GM23338 (cell line): Measurements from ENCODE around the gene SCAMP5. TPM values are rescaled to one million over a fixed set of nuclear protein-coding genes. Genes with fewer than 3 reads are reported as not detected.

Experiments
- ATAC-seq: fragments of 200-7000 bp; cut with Tn5 transposase; 3 replicates; pipeline ENCODE4 v1.9.1; 2020
- DNase-seq: peaks from one replicate; pipeline ENCODE4 v3.0.0-alpha.2; 2015; ENCODE audit warnings: low spot score
- H2AFZ ChIP-seq: fragments of 200-600 bp; sonication (generic); 2 replicates; pipeline ENCODE4 v1.8.0; 2016; ENCODE audit warnings: antibody characterized with exemption, mild to moderate bottlenecking, moderate library complexity
- H3F3A ChIP-seq: fragments of 200-600 bp; sonication (generic); replicated peaks from 2 replicates; pipeline ENCODE4 v1.8.0; 2017; ENCODE audit warnings: antibody characterized with exemption, mixed run types, low read depth
- H3K27ac ChIP-seq: fragments of 200-600 bp; sonication (generic); 2 replicates; pipeline ENCODE4 v1.6.1; 2016; ENCODE audit warnings: low read depth
- H3K27me3 ChIP-seq: fragments of 200-600 bp; sonication (generic); 2 replicates; pipeline ENCODE4 v1.8.0; 2016; ENCODE audit warnings: mild to moderate bottlenecking, mixed run types, moderate library complexity; ENCODE audit not compliant: insufficient read depth
- H3K36me3 ChIP-seq: fragments of 200-600 bp; sonication (generic); 2 replicates; pipeline ENCODE4 v1.8.0; 2016; ENCODE audit warnings: mild to moderate bottlenecking; ENCODE audit not compliant: insufficient read depth
- H3K4me1 ChIP-seq: fragments of 200-600 bp; sonication (generic); 2 replicates; pipeline ENCODE4 v1.8.0; 2016; ENCODE audit warnings: mild to moderate bottlenecking, moderate library complexity; ENCODE audit not compliant: insufficient read depth
- H3K4me2 ChIP-seq: fragments of 200-600 bp; sonication (generic); 2 replicates; pipeline ENCODE4 v1.7.1; 2017; ENCODE audit warnings: mixed run types
- H3K4me3 ChIP-seq: fragments of 200-600 bp; sonication (generic); 2 replicates; pipeline ENCODE4 v1.6.1; 2016; ENCODE audit warnings: mixed run types
- H3K79me2 ChIP-seq: fragments of 200-600 bp; sonication (generic); replicated peaks from 2 replicates; pipeline ENCODE4 v1.8.0; 2017; ENCODE audit warnings: mild to moderate bottlenecking; ENCODE audit not compliant: insufficient read depth
- H3K9me2 ChIP-seq: fragments of 200-600 bp; sonication (generic); 2 replicates; pipeline ENCODE4 v1.8.0; 2017; ENCODE audit not compliant: insufficient read depth
- H4K20me1 ChIP-seq: fragments of 200-600 bp; sonication (generic); replicated peaks from 2 replicates; pipeline ENCODE4 v1.8.0; 2017; ENCODE audit warnings: mild to moderate bottlenecking; ENCODE audit not compliant: insufficient read depth
- H3K27ac Mint-ChIP-seq: 2 replicates; pipeline ENCODE4 v1.8.0; 2020; ENCODE audit warnings: inconsistent platforms, mild to moderate bottlenecking, moderate library complexity, mixed read lengths
- H3K27me3 Mint-ChIP-seq: 3 replicates; pipeline ENCODE4 v1.8.0; 2022; ENCODE audit warnings: low read depth, mild to moderate bottlenecking, moderate library complexity, mixed read lengths, inconsistent platforms; ENCODE audit not compliant: insufficient read depth, poor library complexity
- H3K36me3 Mint-ChIP-seq: 3 replicates; pipeline ENCODE4 v1.8.0; 2021; ENCODE audit warnings: low read depth, mild to moderate bottlenecking, inconsistent platforms, moderate library complexity, mixed read lengths
- H3K4me1 Mint-ChIP-seq: 3 replicates; pipeline ENCODE4 v1.8.0; 2020; ENCODE audit warnings: mild to moderate bottlenecking, inconsistent platforms, mixed read lengths
- H3K4me3 Mint-ChIP-seq: 3 replicates; pipeline ENCODE4 v1.8.0; 2021; ENCODE audit warnings: moderate library complexity, mild to moderate bottlenecking, inconsistent platforms, mixed read lengths
- H3K9me3 Mint-ChIP-seq: 3 replicates; pipeline ENCODE4 v1.8.0; 2020; ENCODE audit warnings: moderate library complexity, mild to moderate bottlenecking, inconsistent platforms, mixed read lengths
- POLR2AphosphoS5 ChIP-seq: IDR thresholded peaks from 2 replicates; pipeline ENCODE4 v1.6.1; 2016; ENCODE audit warnings: antibody characterized with exemption, low read depth
- ZNF331 ChIP-seq: fragments of 250-450 bp; sonication (Bioruptor Pico); IDR thresholded peaks from 2 replicates; pipeline ENCODE4 v1.5.0; 2020; ENCODE audit warnings: low read depth, mild to moderate bottlenecking, moderate library complexity
- polyA plus RNA-seq: library from polyadenylated mRNA; unstranded; fragments of >200 nt; fragmentation: Nextera tagmentation; extraction: Ambion mirVana; gene quantifications from 2 replicates; pipeline ENCODE4 v1.2.1, GENCODE V29; 2016
- total RNA-seq: library from RNA; depleted of rRNA; stranded (reverse); fragments of >200 nt; shearing (Covaris generic); gene quantifications from 2 replicates; pipeline ENCODE4 v1.2.3, GENCODE V29; 2014
- TF ChIP-seq, protein P1 (sequence below): fragments of 250-450 bp; sonication (Bioruptor Pico); IDR thresholded peaks from 2 replicates; pipeline ENCODE4 v1.5.0; 2020; ENCODE audit warnings: mild to moderate bottlenecking, moderate library complexity
- TF ChIP-seq, protein P2 (sequence below), 2 experiments: fragments of 200-600 bp in 1 of 2; sonication (generic) in 1 of 2; conservative IDR thresholded peaks; 2 replicates each; pipeline versions ENCODE4 v1.5.1 to v1.6.1; 2016 to 2017; ENCODE audit warnings: antibody characterized with exemption in 2 of 2, low read depth in 2 of 2, mild to moderate bottlenecking in 2 of 2, moderate library complexity in 1 of 2

SCAMP5 gene
- total and polyA plus RNA-seq, 2 experiments from 2014 or later, result 12.8 to 43.3 TPM

- TF ChIP-seq, protein P1, sequence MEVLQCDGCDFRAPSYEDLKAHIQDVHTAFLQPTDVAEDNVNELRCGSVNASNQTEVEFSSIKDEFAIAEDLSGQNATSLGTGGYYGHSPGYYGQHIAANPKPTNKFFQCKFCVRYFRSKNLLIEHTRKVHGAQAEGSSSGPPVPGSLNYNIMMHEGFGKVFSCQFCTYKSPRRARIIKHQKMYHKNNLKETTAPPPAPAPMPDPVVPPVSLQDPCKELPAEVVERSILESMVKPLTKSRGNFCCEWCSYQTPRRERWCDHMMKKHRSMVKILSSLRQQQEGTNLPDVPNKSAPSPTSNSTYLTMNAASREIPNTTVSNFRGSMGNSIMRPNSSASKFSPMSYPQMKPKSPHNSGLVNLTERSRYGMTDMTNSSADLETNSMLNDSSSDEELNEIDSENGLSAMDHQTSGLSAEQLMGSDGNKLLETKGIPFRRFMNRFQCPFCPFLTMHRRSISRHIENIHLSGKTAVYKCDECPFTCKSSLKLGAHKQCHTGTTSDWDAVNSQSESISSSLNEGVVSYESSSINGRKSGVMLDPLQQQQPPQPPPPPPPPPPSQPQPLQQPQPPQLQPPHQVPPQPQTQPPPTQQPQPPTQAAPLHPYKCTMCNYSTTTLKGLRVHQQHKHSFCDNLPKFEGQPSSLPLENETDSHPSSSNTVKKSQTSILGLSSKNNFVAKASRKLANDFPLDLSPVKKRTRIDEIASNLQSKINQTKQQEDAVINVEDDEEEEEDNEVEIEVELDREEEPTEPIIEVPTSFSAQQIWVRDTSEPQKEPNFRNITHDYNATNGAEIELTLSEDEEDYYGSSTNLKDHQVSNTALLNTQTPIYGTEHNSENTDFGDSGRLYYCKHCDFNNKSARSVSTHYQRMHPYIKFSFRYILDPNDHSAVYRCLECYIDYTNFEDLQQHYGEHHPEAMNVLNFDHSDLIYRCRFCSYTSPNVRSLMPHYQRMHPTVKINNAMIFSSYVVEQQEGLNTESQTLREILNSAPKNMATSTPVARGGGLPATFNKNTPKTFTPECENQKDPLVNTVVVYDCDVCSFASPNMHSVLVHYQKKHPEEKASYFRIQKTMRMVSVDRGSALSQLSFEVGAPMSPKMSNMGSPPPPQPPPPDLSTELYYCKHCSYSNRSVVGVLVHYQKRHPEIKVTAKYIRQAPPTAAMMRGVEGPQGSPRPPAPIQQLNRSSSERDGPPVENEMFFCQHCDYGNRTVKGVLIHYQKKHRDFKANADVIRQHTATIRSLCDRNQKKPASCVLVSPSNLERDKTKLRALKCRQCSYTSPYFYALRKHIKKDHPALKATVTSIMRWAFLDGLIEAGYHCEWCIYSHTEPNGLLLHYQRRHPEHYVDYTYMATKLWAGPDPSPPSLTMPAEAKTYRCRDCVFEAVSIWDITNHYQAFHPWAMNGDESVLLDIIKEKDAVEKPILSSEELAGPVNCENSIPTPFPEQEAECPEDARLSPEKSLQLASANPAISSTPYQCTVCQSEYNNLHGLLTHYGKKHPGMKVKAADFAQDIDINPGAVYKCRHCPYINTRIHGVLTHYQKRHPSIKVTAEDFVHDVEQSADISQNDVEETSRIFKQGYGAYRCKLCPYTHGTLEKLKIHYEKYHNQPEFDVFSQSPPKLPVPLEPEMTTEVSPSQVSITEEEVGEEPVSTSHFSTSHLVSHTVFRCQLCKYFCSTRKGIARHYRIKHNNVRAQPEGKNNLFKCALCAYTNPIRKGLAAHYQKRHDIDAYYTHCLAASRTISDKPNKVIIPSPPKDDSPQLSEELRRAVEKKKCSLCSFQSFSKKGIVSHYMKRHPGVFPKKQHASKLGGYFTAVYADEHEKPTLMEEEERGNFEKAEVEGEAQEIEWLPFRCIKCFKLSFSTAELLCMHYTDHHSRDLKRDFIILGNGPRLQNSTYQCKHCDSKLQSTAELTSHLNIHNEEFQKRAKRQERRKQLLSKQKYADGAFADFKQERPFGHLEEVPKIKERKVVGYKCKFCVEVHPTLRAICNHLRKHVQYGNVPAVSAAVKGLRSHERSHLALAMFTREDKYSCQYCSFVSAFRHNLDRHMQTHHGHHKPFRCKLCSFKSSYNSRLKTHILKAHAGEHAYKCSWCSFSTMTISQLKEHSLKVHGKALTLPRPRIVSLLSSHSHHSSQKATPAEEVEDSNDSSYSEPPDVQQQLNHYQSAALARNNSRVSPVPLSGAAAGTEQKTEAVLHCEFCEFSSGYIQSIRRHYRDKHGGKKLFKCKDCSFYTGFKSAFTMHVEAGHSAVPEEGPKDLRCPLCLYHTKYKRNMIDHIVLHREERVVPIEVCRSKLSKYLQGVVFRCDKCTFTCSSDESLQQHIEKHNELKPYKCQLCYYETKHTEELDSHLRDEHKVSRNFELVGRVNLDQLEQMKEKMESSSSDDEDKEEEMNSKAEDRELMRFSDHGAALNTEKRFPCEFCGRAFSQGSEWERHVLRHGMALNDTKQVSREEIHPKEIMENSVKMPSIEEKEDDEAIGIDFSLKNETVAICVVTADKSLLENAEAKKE (CRISPR knock-in tag), result no peak
- TF ChIP-seq ZNF331 (CRISPR knock-in tag) (no peak), POLR2AphosphoS5 (no peak)
- TF ChIP-seq, protein P2, sequence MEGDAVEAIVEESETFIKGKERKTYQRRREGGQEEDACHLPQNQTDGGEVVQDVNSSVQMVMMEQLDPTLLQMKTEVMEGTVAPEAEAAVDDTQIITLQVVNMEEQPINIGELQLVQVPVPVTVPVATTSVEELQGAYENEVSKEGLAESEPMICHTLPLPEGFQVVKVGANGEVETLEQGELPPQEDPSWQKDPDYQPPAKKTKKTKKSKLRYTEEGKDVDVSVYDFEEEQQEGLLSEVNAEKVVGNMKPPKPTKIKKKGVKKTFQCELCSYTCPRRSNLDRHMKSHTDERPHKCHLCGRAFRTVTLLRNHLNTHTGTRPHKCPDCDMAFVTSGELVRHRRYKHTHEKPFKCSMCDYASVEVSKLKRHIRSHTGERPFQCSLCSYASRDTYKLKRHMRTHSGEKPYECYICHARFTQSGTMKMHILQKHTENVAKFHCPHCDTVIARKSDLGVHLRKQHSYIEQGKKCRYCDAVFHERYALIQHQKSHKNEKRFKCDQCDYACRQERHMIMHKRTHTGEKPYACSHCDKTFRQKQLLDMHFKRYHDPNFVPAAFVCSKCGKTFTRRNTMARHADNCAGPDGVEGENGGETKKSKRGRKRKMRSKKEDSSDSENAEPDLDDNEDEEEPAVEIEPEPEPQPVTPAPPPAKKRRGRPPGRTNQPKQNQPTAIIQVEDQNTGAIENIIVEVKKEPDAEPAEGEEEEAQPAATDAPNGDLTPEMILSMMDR (conservative IDR thresholded peaks at IDR 0.05; ENCODE audit: low read depth in 2 of 2), result no peak
Observed at GRCh38 chr15:75016431-75016830, 21.1 kb downstream of the SCAMP5 start (continued).

- H2AFZ ChIP-seq, result no peak overlapping the region
- H3K27ac ChIP-seq, result no peak overlapping the region
- H3K4me3 ChIP-seq, result no peak overlapping the region
- H3K4me1 Mint-ChIP-seq, result peaks cover under 1% of the 10 kb centered on the region; the same call in 1 of the 3 replicates
- peaks cover 7% of the 10 kb centered on the region; the same call in 1 of the 2 replicates for H3K4me1 ChIP-seq
- no peaks in the 10 kb centered on the region for H3K36me3 ChIP-seq
- peaks cover 14% of the 10 kb centered on the region for H3K79me2 ChIP-seq
- DNase-seq, result no peak
- no peak overlapping the region for H3K4me3 Mint-ChIP-seq
- H4K20me1 ChIP-seq, result 0 out of 2 replicates have a peak, but pooled peaks cover 6% of the 10 kb centered on the region
- no peaks in the 10 kb centered on the region for H3K27me3 ChIP-seq
- H3F3A ChIP-seq, result no peaks in the 10 kb centered on the region
- peaks cover 13% of the 10 kb centered on the region for H3K27me3 Mint-ChIP-seq
- H3K36me3 Mint-ChIP-seq, result peaks cover 19% of the 10 kb centered on the region
- no peaks in the 10 kb centered on the region for H3K9me3 Mint-ChIP-seq
- no peak overlapping the region for H3K4me2 ChIP-seq
- H3K9me2 ChIP-seq, result no peaks in the 10 kb centered on the region
- no peak for ATAC-seq
- H3K27ac Mint-ChIP-seq, result no peak overlapping the region
- TF ChIP-seq, protein P1 (CRISPR knock-in tag), result no peak
- TF ChIP-seq, protein P2 (conservative IDR thresholded peaks at IDR 0.05; ENCODE audit: low read depth in 2 of 2), result no peak
- TF ChIP-seq POLR2AphosphoS5, result no peak
Observed at GRCh38 chr15:75019916-75020315, 24.6 kb downstream of the SCAMP5 start.
